B cell (primary cell): Measurements from ENCODE around the gene RBM28.

ENCODE experiments used
- CTCF ChIP-seq: fragments of 200-600 bp; IDR thresholded peaks from one replicate; pipeline ENCODE4 v1.8.0; 2022; ENCODE audit warnings: antibody characterized with exemption, mild to moderate bottlenecking
- EZH2 ChIP-seq: IDR thresholded peaks from 2 replicates; pipeline ENCODE4 v1.6.1; 2012; ENCODE audit warnings: borderline replicate concordance, low read depth, mild to moderate bottlenecking, moderate library complexity, low read length; ENCODE audit not compliant: insufficient read depth, poor library complexity, severe bottlenecking

DNA sequence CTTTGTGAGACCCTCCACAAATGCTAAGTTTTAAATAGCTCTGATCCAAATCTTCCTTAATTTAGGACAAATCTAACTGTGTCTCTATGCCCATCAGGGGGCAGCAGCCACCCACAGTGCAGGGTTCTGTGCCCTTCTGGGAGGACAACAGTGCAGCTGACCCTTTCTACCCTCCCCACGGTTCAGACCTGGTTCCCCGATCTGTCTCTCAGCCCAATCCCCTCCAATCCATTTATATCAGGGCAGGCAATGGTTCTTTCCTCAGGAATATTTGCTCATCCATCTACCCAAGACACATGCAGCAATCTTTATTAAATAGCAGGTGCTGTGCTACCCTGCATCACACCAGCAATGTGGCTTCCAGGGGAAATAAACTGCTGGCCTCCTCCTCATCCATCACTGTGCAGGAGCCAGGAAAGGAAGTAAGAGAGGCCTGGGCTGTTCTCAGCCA, 4.0 kb upstream of the RBM28 start:
- TF ChIP-seq CTCF (peak; percentile 41), EZH2 (no peak)
